HG03457 (cell line): ENCODE measurements around the gene ATOSA.

Experiments used
- ATAC-seq: cut with Tn5 transposase; IDR thresholded peaks from one replicate; pipeline ENCODE4 v1.9.1; 2021; ENCODE audit warnings: moderate number of reproducible peaks; ENCODE audit not compliant: unreplicated experiment

Gene ATOSA

DNA sequence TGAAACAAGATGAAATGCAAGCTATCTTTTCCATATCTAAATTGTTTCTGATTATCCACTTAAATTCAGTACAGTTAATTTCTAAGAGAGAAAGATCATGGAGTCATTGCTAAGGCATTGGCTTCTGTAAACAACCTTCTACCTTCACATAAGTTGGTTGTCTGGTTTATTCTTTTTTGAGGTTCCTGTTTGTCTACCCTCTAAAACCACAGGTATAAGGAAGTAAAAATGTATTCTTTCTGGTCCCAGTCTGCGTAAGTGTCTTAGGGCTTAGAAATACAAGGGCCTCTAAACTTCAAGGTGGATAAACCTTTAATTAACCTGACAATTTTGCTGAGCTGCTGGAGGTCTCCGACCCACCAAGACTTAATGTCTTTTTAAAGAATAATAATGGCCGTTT, 3.6 kb upstream of the ATOSA start:
- ATAC-seq, result no peak

DNA sequence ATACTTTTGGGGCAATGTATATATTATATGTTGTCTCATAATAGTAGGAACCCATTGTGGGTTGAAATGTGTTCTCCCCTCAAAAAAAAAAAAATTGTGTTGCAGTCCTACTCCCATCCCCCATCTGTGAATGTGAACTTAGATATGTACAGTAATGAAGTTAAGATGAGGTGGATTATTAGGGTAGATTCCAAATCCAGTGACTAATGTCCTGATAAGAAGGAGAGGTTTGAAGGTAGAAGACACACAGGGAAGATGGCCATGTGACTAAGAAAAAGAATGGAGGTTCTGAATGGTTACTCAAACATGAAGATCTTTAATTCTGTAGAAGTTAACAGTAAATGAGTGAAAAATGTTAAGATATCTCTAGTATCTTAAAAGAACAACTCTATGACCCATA, 3.0 kb upstream of the ATOSA start:
- no peak for ATAC-seq

DNA sequence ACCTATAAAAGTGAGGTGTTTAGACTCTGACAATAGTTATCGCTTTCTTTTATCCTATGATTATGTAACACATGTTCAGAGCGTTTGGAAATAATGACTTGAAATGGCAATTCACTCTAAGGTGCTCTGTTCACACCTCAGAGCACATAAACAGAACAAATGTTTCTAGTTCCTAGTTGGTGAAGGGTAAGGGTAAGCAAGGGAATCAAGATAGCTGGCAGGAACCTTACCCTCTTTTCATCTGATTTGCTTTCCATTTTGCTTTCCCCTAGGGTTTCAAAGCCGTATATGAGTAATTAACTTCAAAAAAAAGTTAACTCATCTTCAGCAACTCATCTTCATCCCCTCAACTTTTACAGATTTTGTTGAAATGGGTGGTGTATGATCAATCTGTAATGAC, 2.3 kb upstream of the ATOSA start:
- no peak for ATAC-seq

DNA sequence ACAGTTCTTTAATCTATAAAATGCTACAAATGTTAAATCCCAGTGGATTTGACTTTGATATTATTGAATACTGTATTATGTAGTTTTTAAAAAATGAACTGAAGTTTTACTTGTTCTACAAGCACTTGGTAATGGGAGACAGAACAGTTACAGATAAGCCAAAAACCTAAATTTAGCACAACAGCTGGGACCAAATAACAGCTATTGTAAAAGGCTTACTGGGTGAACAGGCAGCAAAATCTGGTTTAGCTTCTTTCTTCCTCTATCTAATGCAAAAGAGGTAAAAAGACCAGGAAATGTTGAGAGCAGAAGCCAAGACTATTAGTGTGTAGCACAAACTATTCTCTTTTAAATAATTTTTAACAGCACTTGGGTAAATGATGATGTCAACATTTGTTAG, 1.6 kb upstream of the ATOSA start:
- no peak for ATAC-seq

DNA sequence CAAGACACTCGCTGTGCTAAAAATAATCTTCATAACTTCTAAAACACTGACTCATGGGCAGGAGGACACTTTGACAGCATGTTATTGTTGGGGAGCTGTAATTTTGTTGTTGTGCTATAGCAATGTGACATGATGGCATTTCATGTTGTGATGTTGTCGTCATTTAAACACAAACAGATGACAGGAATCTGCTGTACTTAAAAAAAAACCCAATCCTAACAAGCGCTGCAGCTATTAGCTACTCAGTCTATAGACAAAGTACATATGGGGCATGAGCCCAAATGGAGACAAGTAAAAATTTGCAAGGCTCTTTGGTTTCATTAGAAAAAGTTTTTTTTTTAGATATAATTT, 828 bp upstream of the ATOSA start:
- no peak for ATAC-seq

DNA sequence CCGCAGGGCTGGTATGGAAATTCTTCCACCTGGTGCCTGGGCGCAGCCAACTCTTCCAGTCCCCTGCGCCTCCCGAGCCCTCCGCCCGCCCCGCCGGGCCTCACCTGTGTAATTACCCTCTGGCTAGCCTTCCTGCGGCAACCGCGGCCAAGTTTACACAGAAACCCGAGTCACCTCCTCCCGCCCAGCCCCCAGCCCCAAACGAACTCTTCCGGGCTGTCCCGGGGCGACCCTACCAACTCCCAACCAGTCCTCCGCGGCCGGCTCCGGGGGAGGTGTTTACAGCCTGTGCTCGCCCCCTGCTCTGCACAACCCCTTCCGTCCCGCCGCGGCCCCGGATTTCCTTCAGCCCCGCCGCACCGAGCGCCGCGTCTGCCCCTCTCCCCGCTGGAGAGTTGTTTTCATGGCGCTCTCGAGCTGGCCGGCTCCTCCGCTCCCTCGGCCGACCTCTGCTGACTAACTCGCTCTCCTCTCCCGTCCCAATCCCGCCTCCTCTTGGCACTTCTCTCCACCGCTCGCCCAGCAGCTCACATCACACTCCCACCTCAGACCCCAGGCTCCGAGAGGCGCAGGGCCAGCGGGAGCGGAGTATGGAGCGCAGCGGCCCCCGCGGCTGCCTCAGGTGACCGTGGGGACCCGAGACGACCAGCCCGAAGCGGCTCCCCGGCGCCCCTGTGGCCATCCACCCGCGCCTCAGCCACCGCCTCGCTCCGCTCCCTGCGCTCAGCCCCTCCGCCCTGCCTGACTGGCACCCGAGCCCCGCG, 538 bp downstream of the ATOSA start:
- no peak for ATAC-seq

DNA sequence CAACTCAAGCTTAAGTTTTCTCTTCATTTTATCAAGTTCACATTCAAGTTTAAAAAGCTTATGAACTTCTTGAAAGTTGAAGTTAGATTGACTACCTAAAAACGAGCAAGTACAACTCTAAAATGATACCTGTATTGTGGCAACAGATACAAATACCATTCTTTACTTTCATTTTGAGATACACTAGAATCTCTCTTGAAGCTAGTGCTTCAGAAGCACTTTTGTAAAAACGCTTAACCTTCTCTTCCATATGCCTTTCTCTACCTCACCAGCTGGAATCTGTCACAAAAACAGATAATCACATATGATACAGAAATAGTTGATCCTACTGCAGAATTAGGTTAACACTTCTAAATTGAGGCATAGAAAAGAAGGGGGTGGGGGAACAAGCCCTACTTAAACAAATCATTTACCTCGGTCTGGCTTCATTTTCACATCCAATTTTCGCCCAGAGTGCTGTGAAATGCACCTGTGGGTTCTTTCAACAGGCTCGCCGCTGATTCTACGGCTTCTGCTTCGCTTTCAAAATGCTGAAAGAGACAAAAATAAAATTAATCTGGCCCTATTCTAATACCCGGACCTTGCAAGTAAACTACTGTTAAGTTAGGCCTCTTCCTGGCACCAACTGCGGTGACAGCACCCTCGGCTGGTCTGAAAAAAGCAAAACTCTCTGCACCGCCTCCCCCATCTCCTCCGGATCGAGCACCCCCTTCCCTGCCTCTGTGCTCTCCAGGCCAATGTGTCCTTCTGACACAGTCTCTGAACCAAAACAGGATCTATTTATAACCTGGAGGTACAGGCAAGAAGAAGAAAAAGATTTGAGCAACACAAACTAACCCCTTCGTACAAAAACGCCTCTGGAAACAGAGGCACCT, 1.4 kb downstream of the ATOSA start:
- ATAC-seq, result no peak

DNA sequence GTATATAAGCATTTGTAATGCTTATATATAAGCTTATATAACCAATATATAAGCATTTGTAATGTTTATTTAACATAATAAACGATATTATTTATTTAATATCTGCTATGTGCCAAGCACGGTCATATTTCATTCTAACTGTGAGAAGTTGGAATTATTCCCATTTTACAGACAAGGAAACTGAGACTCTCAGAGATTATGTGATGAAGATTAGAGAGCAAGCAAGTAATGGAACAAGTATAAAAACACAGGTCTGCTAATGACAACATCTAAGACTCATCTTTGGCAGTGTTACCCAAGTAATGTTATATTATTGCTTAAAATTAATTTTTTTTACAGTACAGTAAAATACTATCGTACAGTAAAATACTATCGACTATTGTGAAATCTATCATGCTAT, 4.4 kb downstream of the ATOSA start:
- no peak for ATAC-seq

DNA sequence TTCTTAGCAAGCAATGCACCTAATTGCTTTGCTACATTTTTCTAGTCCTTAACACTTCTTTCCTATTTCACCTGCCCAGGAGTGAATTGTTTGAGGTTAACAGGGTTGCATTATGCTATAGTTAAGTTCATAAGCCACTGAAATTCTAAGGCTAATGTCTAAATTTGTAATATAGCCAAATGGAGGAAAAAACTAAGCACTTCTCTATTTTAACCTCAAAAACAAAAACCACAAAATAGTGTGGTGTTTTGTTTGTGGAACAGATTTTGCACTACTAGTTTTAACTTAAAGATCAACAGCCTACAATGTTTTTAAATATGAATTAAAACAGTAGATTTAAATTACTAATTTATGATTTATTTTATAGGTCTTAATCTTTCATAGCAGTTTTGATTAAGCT, 5.5 kb downstream of the ATOSA start:
- no peak for ATAC-seq

DNA sequence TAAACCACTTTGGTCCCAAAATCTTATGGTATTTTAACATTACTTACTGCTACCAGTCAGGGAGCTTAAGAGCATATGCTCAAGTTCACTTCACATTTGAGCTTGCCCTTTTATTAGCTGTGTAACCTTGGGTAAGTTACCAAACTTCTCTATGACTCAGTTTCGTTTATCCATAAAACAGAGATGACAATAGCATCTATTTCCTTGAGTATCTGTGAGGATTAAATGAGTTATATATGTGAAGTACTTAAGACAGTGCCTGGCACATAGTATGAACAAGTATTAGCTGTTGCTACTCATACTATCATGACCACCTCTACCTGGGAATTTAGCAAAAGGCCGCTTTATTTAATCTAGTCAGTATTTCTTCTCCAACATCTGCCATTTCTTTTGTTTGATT, 5.9 kb downstream of the ATOSA start:
- no peak for ATAC-seq

DNA sequence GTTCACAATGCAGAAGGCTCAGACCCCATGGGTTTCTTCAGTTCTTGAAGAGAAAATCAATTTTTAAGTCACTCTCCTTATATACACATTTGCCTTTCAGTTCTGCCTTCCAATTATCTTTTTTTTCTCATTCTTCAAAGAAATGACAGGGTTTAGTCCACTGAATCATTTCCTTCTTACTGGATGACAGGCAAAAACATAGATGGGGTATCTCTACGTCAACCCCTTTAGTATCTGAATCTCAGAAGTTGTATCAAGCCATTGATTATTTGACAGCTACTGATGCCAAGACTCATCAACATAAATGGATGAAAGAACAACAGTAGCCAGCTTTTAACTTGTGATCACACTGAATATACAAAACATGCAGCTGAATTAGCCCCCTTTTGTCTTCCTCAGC, 6.5 kb downstream of the ATOSA start:
- ATAC-seq, result no peak

DNA sequence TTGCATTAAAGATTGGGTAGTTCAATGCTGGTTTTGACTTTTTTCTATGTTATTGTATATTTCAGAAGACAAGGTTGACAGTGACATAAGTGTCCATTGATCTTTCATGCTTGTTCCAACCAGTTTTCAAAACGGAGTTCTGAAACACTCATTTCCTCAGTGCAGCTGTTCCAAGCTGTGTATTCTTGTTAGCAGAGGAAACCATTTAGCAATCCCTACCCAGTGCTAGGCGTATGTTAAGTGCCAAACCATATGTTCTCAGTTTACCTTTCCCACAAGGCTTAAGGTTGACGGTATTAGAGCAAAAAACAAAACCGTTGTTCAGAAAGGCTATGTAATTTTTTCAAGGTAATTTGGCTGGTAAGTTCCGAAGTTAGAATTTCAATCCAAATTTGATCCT, 9.1 kb downstream of the ATOSA start:
- no peak for ATAC-seq

DNA sequence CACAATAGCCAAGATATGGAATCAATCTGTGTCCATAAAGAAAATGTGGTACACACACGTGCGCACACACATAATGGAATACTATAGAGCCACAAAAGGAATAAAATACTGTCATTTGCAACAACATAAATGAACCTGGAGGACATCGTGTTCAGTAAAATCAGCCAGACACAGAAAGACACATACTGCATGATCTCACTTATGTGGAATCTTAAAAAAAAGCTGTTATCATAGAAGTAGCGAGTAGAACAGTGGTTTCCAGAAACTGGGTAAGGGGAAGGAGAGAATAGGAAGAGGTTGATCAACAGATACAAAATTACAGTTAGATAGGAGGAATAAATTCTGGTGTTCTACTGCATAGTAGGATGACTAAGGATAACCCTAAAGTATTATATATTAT, 11.1 kb downstream of the ATOSA start:
- no peak for ATAC-seq

DNA sequence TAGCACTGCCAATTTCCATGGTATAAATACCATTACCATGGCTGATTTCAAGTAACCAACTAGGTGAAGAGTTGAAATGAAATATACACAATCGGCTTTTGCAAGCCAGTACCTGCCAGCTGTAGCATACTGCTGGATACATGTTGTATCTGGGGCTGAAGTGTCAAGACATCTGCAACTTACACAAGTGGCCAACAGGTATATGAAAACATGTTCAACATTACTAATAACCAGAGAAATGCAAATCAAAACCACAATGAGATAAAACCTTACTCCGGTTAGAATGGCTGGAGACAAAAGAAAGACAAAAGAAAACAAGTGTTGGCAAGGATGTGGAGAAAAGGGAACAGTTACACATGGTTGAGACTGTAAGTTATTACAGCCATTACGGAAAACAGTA, 11.6 kb downstream of the ATOSA start:
- ATAC-seq, result peak; percentile 78

DNA sequence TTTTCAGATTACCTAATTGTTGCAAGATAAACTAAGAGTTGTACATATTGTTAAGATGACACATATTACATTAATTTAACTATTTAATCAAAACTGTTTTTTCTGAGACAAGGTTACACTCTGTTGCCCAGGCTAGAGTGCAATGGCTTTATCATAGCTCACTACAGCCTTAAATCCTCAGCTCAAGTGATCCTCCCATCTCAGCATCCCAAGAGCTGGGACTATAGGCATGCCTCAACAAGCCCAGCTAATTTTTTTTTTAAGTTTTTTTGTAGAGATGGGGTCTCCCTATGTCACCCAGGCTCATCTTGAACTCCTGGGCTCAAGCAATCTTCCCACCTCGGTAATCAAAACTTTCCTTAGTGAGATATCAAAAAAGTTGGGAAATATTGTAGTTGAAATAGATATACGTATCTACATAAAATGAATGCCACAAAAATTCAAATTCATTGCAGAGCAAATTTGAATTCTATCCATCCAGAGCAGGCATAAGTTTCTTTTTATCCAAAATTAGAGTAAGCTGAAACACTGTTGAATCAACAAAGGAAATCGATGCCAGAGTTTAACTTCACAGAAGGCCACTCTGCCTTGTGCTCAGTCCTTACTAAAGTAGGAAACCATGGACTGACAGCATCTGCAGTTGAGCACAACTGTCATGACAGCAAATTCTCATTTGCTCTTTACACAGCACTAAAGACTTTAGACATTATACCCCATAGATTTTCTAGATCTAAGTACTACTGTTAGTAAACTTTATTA, 15.5 kb downstream of the ATOSA start:
- no peak for ATAC-seq

DNA sequence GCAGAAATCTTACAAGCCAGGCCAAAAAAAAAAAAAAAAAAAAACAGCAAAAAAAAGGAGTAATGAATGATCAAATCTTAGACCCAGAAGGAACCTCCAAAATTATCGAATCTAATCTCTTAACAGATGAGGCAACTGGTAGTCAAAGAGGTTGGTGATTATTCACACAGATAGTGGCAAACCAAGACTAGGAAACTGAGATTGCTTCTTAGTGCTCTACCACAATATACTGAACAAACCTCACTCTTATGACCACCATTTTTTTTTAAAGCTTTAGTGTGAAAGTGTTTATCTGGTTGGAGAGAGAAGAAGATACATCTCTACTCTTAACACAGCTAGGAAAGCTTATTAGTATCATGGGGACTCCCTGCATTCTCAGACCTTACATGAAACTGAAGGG, 17.3 kb downstream of the ATOSA start:
- no peak for ATAC-seq

DNA sequence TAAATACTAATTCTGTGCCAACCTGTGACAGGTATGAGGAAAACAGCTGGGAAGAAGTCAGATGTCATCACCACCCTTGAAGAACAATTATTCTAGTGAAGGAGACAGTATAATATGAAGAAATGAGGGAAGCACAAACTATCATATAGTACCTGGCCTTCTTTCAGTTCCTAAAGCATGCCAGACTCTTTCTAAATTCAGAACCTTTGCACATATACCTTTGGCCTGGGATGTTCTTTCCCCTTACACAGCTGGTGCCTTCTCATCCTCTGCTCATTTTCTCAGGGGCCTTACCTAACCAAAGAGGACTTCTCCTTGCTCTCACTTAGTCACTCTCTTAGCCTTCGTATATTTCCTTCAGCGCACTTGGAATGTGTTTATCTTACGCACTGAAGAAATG, 19.0 kb downstream of the ATOSA start:
- ATAC-seq, result no peak

DNA sequence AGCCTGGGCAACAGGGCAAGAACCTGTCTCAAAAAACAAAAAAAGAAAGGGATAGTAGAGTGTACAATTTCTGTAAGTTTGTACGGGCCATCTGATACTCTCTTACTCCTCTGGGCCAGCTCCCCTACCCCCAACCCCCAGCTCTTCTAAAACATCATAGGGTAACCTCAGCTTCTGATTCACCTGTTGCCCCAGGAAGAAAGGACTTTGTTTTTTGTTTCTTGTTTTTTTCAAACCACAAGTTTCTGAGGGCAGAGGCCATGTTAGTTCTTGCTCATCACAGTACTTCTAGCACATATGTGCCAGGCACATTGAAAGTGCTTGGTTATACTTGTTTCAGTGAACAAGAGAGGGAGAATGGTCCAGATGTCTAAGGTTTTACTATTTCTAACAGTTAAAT, 20.2 kb downstream of the ATOSA start:
- peak; percentile 92 for ATAC-seq

DNA sequence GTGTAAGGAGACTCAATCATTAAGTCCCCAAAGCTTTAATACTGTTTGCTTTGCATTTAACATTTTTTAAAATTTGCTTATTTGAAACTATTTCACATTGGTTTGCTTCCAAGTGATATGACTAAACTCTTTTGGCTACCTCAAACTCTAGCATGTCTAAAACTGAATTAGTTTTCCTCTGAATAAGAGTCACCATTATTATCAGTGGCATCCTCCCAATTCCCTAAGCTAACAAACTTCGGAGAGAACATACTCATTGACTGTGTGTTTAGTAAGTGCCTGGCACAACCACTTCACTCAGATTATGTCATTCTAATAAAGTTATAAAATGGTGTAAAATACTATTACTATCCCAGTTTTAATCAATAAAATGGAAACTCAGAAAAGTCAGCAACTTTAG, 21.9 kb downstream of the ATOSA start:
- no peak for ATAC-seq

DNA sequence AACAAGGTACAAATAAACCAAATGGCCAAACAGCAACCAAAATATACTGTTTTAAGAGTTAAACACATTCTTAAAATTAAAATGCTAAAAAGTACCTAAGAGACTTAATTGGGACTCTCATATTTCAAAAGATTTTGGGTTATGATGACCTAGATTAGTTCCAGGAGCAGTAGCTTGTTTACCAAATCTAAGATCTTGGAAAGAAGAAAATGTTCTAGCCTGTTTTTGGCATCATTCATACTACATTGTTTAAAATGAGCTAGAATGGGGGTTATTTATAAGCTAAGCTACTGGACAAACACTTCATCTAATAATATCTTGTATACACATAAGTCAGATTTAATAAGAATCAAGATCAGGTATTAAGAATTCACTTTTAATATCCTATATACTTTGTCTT, 22.8 kb downstream of the ATOSA start:
- no peak for ATAC-seq

DNA sequence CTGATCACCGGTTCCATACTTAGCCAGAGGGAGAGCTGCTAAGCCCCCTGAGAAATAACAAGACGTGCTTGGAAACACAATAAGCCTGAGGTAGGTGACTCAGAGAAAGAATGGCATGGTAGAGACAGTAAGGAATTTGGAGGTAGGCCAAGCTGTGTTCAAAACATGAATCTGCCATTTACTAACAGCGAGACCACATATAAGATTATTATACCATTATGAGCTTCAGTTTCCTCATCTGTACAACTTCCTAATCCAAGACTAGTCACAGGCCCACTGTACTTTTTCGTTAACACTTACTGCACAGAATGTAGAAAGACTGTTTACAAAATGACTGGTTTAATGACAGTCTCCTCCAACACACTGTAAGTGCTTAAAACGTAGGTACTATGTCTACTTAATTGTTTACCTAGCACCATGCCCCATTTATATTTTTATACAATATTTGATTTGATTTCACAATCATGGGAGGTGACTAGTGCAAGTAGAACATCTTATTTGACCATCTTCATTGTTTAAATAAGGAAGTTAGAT, 25.7 kb downstream of the ATOSA start:
- ATAC-seq, result no peak

DNA sequence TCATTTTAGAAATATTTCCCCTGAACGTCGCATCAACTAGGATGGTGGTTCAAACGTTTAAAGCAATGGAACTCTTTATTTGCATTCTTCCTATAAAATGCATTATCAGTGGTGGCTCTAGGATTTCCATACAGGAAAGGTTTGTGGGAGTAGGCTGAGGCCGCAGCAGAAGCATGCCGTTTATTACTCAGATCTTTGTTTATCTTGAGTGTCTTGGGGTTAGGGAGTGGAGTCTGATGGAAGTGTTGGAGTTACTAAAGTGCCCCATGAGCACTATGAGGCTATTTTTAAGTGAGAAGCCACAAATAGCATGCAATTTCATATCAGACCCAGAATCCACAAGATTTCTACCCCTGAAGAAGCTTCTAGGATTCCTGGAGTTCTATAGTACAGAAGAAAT, 26.2 kb downstream of the ATOSA start:
- ATAC-seq, result no peak
